LNCaP clone FGC (cell line): ENCODE data around the gene ANKS3.

Experiments used
- DNase-seq: peaks from one replicate; pipeline ENCODE4 v3.0.0-alpha.2; 2011; ENCODE audit warnings: low read depth
- H3K4me3 ChIP-seq: 2 replicates; pipeline ENCODE4 v1.5.1; 2011; ENCODE audit warnings: mild to moderate bottlenecking, low read depth, low read length, control low read depth
- CTCF ChIP-seq: IDR thresholded peaks from 2 replicates; pipeline ENCODE4 v1.5.1; 2012; ENCODE audit warnings: mild to moderate bottlenecking; ENCODE audit not compliant: control insufficient read depth, insufficient read depth; ENCODE audit errors: extremely low read depth

Gene ANKS3

GRCh38 chr16:4700997-4701743 is 32.9 kb downstream of the ANKS3 start:
- H3K4me3 ChIP-seq = no peak overlapping the region
- TF ChIP-seq CTCF = no peak
- DNase-seq = no peak

- no peak overlapping the region for H3K4me3 ChIP-seq
- TF ChIP-seq CTCF = no peak
- DNase-seq = no peak
Observed at GRCh38 chr16:4700380-4700996, 33.6 kb downstream of the ANKS3 start.

GRCh38 chr16:4699046-4699556 is 35.0 kb downstream of the ANKS3 start:
- H3K4me3 ChIP-seq = no peak overlapping the region
- no peak for DNase-seq
- no peak for TF ChIP-seq CTCF

- no peak for DNase-seq
- H3K4me3 ChIP-seq = no peak overlapping the region
- TF ChIP-seq CTCF = no peak
Observed at GRCh38 chr16:4698321-4699045, 35.6 kb downstream of the ANKS3 start.

GRCh38 chr16:4697848-4698291 is 36.2 kb downstream of the ANKS3 start:
- H3K4me3 ChIP-seq = no peak overlapping the region
- TF ChIP-seq CTCF = no peak
- DNase-seq = no peak

GRCh38 chr16:4696905-4697847 is 36.9 kb downstream of the ANKS3 start:
- no peak for TF ChIP-seq CTCF
- no peak for DNase-seq
- no peak overlapping the region for H3K4me3 ChIP-seq
